Endothelial cell of umbilical vein (primary cell): ENCODE results near the gene GPATCH1. TPM values are rescaled to one million over a fixed set of nuclear protein-coding genes. Genes with fewer than 3 reads are reported as not detected.

Experiments used
- BruUV-seq: library from RNA; stranded (reverse); fragments of 400-500 nt; replicated peaks from 2 replicates; lab custom pipeline; 2021; lab: Mats Ljungman, UMichigan
- CTCF ChIA-PET: fragments of 300-600, 350-600 bp; sonication (Branson Sonifier 250); formaldehyde crosslinking; loops from one replicate; lab custom pipeline; 2021; ENCODE audit warnings: antibody characterized with exemption, inconsistent platforms; lab: Charles Lee
- POLR2A ChIA-PET: fragments of 300-600, 350-600 bp; sonication (Branson Sonifier 250); formaldehyde crosslinking; loops from one replicate; lab custom pipeline; 2021; ENCODE audit warnings: antibody characterized with exemption, inconsistent platforms; lab: Charles Lee
- DNase-seq: peaks from one replicate; pipeline ENCODE4 v3.0.0-alpha.2; 2011; ENCODE audit warnings: low read depth, low spot score
- FAIRE-seq: peaks from 2 replicates; lab custom pipeline; 2011; peaks lifted over from hg19 to GRCh38; lab: Jason Lieb, UNC
- H2AFZ ChIP-seq: 2 replicates; pipeline ENCODE4 v1.6.0; 2012; ENCODE audit warnings: low read depth, low read length, control low read depth, inconsistent platforms
- H3K27ac ChIP-seq: 2 replicates; pipeline ENCODE4 v1.5.1; 2011; ENCODE audit warnings: low read depth, mild to moderate bottlenecking, control low read depth, low read length, moderate library complexity; ENCODE audit not compliant: insufficient read depth
- H3K27me3 ChIP-seq, 2 experiments: 2 replicates each; pipeline versions ENCODE4 v1.6.0 to v1.6.1; 2011; ENCODE audit warnings: low read length in 2 of 2, mixed read lengths in 1 of 2; ENCODE audit not compliant: control insufficient read depth in 2 of 2, insufficient read depth in 2 of 2
- H3K36me3 ChIP-seq, 2 experiments: 2 replicates in 1 of 2; 3 replicates in 1 of 2; pipeline ENCODE4 v1.5.1; 2011; ENCODE audit warnings: low read length in 2 of 2, mild to moderate bottlenecking in 1 of 2, moderate library complexity in 1 of 2; ENCODE audit not compliant: control insufficient read depth in 2 of 2, insufficient read depth in 2 of 2; ENCODE audit errors: extremely low read depth in 1 of 2
- H3K4me1 ChIP-seq: 3 replicates; pipeline ENCODE4 v1.5.1; 2011; ENCODE audit warnings: mild to moderate bottlenecking, low read length; ENCODE audit not compliant: control insufficient read depth, insufficient read depth; ENCODE audit errors: extremely low read depth
- H3K4me2 ChIP-seq: 2 replicates; pipeline ENCODE4 v1.6.1; 2011; ENCODE audit warnings: low read length, control low read depth, mixed read lengths; ENCODE audit not compliant: insufficient read depth
- H3K4me3 ChIP-seq, 3 experiments: fragments of 200-600 bp in 1 of 3; sonication (generic), shearing (Covaris generic) in 1 of 3; replicated peaks in 1 of 3; 2 replicates each; pipeline ENCODE4 v1.5.1; 2011 to 2016; ENCODE audit warnings: control low read depth in 3 of 3, low read length in 3 of 3, mild to moderate bottlenecking in 2 of 3, inconsistent platforms in 1 of 3, low read depth in 1 of 3, moderate library complexity in 1 of 3; ENCODE audit not compliant: insufficient read depth in 1 of 3
- H3K79me2 ChIP-seq: 2 replicates; pipeline ENCODE4 v1.6.0; 2012; ENCODE audit warnings: low read length, inconsistent platforms; ENCODE audit not compliant: control insufficient read depth, insufficient read depth
- H3K9ac ChIP-seq: replicated peaks from 2 replicates; pipeline ENCODE3; 2011; ENCODE audit warnings: low read length, control low read depth; ENCODE audit not compliant: insufficient read depth; ENCODE audit errors: extremely low read depth
- H3K9me1 ChIP-seq: replicated peaks from 3 replicates; pipeline ENCODE4 v1.6.0; 2011; ENCODE audit warnings: mild to moderate bottlenecking, low read length; ENCODE audit not compliant: control insufficient read depth, insufficient read depth; ENCODE audit errors: extremely low read depth
- H3K9me3 ChIP-seq: replicated peaks from 2 replicates; pipeline ENCODE4 v1.5.1; 2012; ENCODE audit warnings: low read length, inconsistent platforms; ENCODE audit not compliant: control insufficient read depth, insufficient read depth
- H4K20me1 ChIP-seq: replicated peaks from 2 replicates; pipeline ENCODE3; 2011; ENCODE audit warnings: mild to moderate bottlenecking, low read length; ENCODE audit not compliant: control insufficient read depth, insufficient read depth; ENCODE audit errors: extremely low read depth
- CTCF ChIP-seq, 2 donors: IDR thresholded peaks; 1 replicate in 1 of 2; 2 replicates in 1 of 2; pipeline ENCODE4 v1.5.1; 2011; ENCODE audit warnings: low read length in 2 of 2, mild to moderate bottlenecking in 2 of 2, moderate library complexity in 2 of 2, control low read depth in 1 of 2, inconsistent platforms in 1 of 2, low read depth in 1 of 2; ENCODE audit not compliant: insufficient read depth in 1 of 2; ENCODE audit errors: extremely low read depth in 1 of 2
- EZH2 ChIP-seq: IDR thresholded peaks from 2 replicates; pipeline ENCODE4 v1.6.1; 2012; ENCODE audit warnings: borderline replicate concordance, low read depth, mild to moderate bottlenecking, moderate library complexity, low read length, inconsistent platforms; ENCODE audit not compliant: severe bottlenecking
- FOS ChIP-seq: IDR thresholded peaks from 2 replicates; pipeline ENCODE4 v1.6.1; 2011; ENCODE audit warnings: mild to moderate bottlenecking, low read length, moderate library complexity, borderline replicate concordance; ENCODE audit not compliant: insufficient read depth
- GATA2 ChIP-seq: IDR thresholded peaks from 2 replicates; pipeline ENCODE4 v1.7.0; 2011; ENCODE audit warnings: low read depth, mild to moderate bottlenecking, moderate library complexity, mixed read lengths, low read length; ENCODE audit not compliant: insufficient read length, insufficient read depth
- JUN ChIP-seq: IDR thresholded peaks from 2 replicates; pipeline ENCODE4 v1.6.1; 2011; ENCODE audit warnings: borderline replicate concordance, low read depth; ENCODE audit not compliant: insufficient read length, insufficient read depth
- MYC ChIP-seq: IDR thresholded peaks from one replicate; pipeline ENCODE4 v1.6.1; 2011; ENCODE audit warnings: mild to moderate bottlenecking, low read depth, low read length
- POLR2A ChIP-seq: IDR thresholded peaks from 2 replicates; pipeline ENCODE4 v1.6.1; 2012; ENCODE audit warnings: low read depth, mild to moderate bottlenecking, control low read depth, low read length
- POLR2AphosphoS5 ChIP-seq: IDR thresholded peaks from 2 replicates; pipeline ENCODE4 v1.6.1; 2012; ENCODE audit warnings: low read depth, mild to moderate bottlenecking, control low read depth, low read length, moderate library complexity; ENCODE audit not compliant: insufficient read depth
- dilution Hi-C: fragments of 300-500 bp; cut with MboI; formaldehyde crosslinking; loops from one replicate; pipeline ENCODE4 v1.15.0; 2019; ENCODE audit warnings: low sequenced_read_pairs; ENCODE audit not compliant: extremely low pct_ligation_motif_present
- intact Hi-C: fragments of 100-400 bp; cut with micrococcal nuclease; formaldehyde crosslinking; loops from one replicate; pipeline ENCODE4 v1.10.0; 2022
- polyA plus RNA-seq, 4 experiments: library from polyadenylated mRNA; depleted of rRNA in 3 of 4; stranded (reverse) in 3 of 4; unstranded in 1 of 4; fragments of >200 nt; gene quantifications; 2 replicates each; pipeline versions ENCODE4 v1.2.1 to v1.2.3, GENCODE V29; 2011 to 2012; ENCODE audit warnings: missing spikeins in 1 of 4
- total RNA-seq: library from RNA; stranded (reverse); gene quantifications from 2 replicates; pipeline ENCODE4 v1.2.3, GENCODE V29; 2021
- TF ChIP-seq, protein P1 (sequence below): IDR thresholded peaks from 2 replicates; pipeline ENCODE4 v1.6.1; 2011; ENCODE audit not compliant: insufficient read depth, insufficient read length

GPATCH1 gene
- total and polyA plus RNA-seq, 2 donors (not counting 3 experiments of a cell fraction or from before 2014, with no cell fraction given): 4.5 to 9.2 TPM

- dilution Hi-C loops: no loop called here
- Histone ChIP-seq H3K27ac (no peak overlapping the region), H3K9me1 (no peaks in the 10 kb centered on the region), H3K27me3 (no peaks in the 10 kb centered on the region), H3K4me2 (no peak overlapping the region), H3K79me2 (no peaks in the 10 kb centered on the region), H2AFZ (no peak overlapping the region), H3K9me3 (no peaks in the 10 kb centered on the region), H3K36me3 (peaks cover 13 to 16% of the 10 kb centered on the region in 2 experiments), H4K20me1 (no peaks in the 10 kb centered on the region), H3K9ac (no peak overlapping the region), H3K4me1 (peaks cover 3% of the 10 kb centered on the region), H3K4me3 (no peak overlapping the region)
- TF ChIP-seq FOS: no peak
- TF ChIP-seq JUN: no peak
- no peak for TF ChIP-seq CTCF (IDR thresholded peaks at IDR 0.05; ENCODE audit: extremely low read depth in 1 of 2, insufficient read depth in 1 of 2, low read depth in 1 of 2, low read length in 2 of 2)
- TF ChIP-seq, protein P1, sequence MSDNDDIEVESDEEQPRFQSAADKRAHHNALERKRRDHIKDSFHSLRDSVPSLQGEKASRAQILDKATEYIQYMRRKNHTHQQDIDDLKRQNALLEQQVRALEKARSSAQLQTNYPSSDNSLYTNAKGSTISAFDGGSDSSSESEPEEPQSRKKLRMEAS: no peak
- no peak for TF ChIP-seq MYC
- no peak for TF ChIP-seq POLR2AphosphoS5
- no peak for TF ChIP-seq GATA2
- TF ChIP-seq POLR2A: no peak
- no peak for TF ChIP-seq EZH2
- FAIRE-seq: no peak
- DNase-seq: no peak
- ChIA-PET CTCF (interaction anchor here (1.7 kb wide), 1 partner anchor 138 kb away, joined by 5 read pairs; no protein-coding TSS in a partner anchor), POLR2A (no interaction called here)
- BruUV-seq: no TSS peak
- intact Hi-C loops: no loop called here
Measured at GRCh38 chr19:33114312-33114711, 33.3 kb downstream of the GPATCH1 start.
